SU-DHL-6 (cell line): ENCODE data around the gene TMED3.

Experiments
- CTCF ChIP-seq: fragments of 200-600 bp; sonication (generic); IDR thresholded peaks from one replicate; pipeline ENCODE4 v1.5.1; 2017; ENCODE audit warnings: antibody characterized with exemption, mild to moderate bottlenecking, low read length, moderate library complexity; ENCODE audit not compliant: insufficient read depth, poor library complexity, severe bottlenecking
- EZH2phosphoT487 ChIP-seq: fragments of 200-600 bp; sonication (generic), shearing (Covaris generic); conservative IDR thresholded peaks from 2 replicates; pipeline ENCODE4 v1.6.1; 2018; ENCODE audit warnings: mild to moderate bottlenecking, antibody characterized with exemption, low read length, moderate library complexity, mixed read lengths

GRCh38 chr15:79322306-79322705, 11.4 kb downstream of the TMED3 start:
- TF ChIP-seq EZH2phosphoT487 (no peak), CTCF (no peak)
